Kidney (tissue), 14 donors: ENCODE data around the gene PRLR. TPM values are rescaled to one million over a fixed set of nuclear protein-coding genes. Genes with fewer than 3 reads are reported as not detected.

Experiments
- DNase-seq, 5 donors: peaks; one replicate each; pipeline ENCODE4 v3.0.0-alpha.2; 2013 to 2020
- FAIRE-seq: peaks from 2 replicates; lab custom pipeline; 2012; peaks lifted over from hg19 to GRCh38; lab: Jason Lieb, UNC
- H3K27ac ChIP-seq, 2 donors: one replicate each; pipeline ENCODE4 v1.7.0; 2013; ENCODE audit warnings: low read depth in 2 of 2, low read length in 2 of 2, inconsistent platforms in 1 of 2
- H3K27me3 ChIP-seq: one replicate; pipeline ENCODE4 v1.7.1; 2013; ENCODE audit warnings: low read length, inconsistent platforms; ENCODE audit not compliant: control insufficient read depth, insufficient read depth
- H3K36me3 ChIP-seq, 3 donors: one replicate each; pipeline versions ENCODE4 v1.7.0 to v1.7.1; 2013; ENCODE audit warnings: low read length in 3 of 3, control low read depth in 1 of 3, inconsistent platforms in 1 of 3; ENCODE audit not compliant: insufficient read depth in 3 of 3, control insufficient read depth in 2 of 3
- H3K4me1 ChIP-seq, 3 donors: one replicate each; pipeline versions ENCODE4 v1.7.0 to v1.7.1; 2013; ENCODE audit warnings: low read length in 3 of 3, inconsistent platforms in 1 of 3, low read depth in 1 of 3; ENCODE audit not compliant: control insufficient read depth in 2 of 3, insufficient read depth in 2 of 3
- H3K4me3 ChIP-seq, 3 donors: one replicate each; pipeline versions ENCODE4 v1.7.0 to v1.8.1; 2013; ENCODE audit warnings: low read length in 3 of 3, control low read depth in 1 of 3, inconsistent platforms in 1 of 3
- H3K9ac ChIP-seq, 3 donors: one replicate each; pipeline versions ENCODE4 v1.7.0 to v1.7.1; 2013; ENCODE audit warnings: low read length in 3 of 3, control low read depth in 1 of 3, inconsistent platforms in 1 of 3
- H3K9me3 ChIP-seq, 3 donors: one replicate each; pipeline versions ENCODE4 v1.7.0 to v1.7.1; 2013; ENCODE audit warnings: low read length in 3 of 3, control low read depth in 1 of 3, inconsistent platforms in 1 of 3; ENCODE audit not compliant: control insufficient read depth in 2 of 3, insufficient read depth in 1 of 3
- CTCF ChIP-seq: IDR thresholded peaks from 3 replicates; pipeline ENCODE4 v1.5.1; 2012; ENCODE audit warnings: mild to moderate bottlenecking, moderate library complexity, borderline replicate concordance; ENCODE audit not compliant: insufficient read depth; ENCODE audit errors: extremely low read depth
- intact Hi-C: fragments of 100-400 bp; cut with DNase I; formaldehyde crosslinking; loops from one replicate; pipeline ENCODE4 v1.11.1; 2022
- polyA plus RNA-seq: library from polyadenylated mRNA; stranded (reverse); fragments of 350-450 nt; fragmentation: Illumina TruSeq; extraction: RNeasy Lipid Tissue Mini Kit (QIAGEN cat#74804); gene quantifications from one replicate; pipeline ENCODE4 v1.2.3, GENCODE V29; 2014; ENCODE audit warnings: low read depth, low replicate concordance; ENCODE audit not compliant: insufficient read depth
- total RNA-seq: library from RNA; stranded (reverse); fragmentation: NEBNext Ultra II Directional; extraction: Animal tissue kit (Norgen Biotek cat#: 25700); gene quantifications from one replicate; pipeline ENCODE4 v1.2.1, GENCODE V29; 2021
- donor health status: control.
- donor health status: control.
- donor health status: control.
- donor health status: control.
- donor health status: control.
- donor health status: DM: yes; HTN: yes; CAD: no.
- donor health status: Normal renal cell carcinoma (clear cell type).

The PRLR gene
- total and polyA plus RNA-seq, 2 donors from 2014 or later = 6.3 to 9.3 TPM

DNA sequence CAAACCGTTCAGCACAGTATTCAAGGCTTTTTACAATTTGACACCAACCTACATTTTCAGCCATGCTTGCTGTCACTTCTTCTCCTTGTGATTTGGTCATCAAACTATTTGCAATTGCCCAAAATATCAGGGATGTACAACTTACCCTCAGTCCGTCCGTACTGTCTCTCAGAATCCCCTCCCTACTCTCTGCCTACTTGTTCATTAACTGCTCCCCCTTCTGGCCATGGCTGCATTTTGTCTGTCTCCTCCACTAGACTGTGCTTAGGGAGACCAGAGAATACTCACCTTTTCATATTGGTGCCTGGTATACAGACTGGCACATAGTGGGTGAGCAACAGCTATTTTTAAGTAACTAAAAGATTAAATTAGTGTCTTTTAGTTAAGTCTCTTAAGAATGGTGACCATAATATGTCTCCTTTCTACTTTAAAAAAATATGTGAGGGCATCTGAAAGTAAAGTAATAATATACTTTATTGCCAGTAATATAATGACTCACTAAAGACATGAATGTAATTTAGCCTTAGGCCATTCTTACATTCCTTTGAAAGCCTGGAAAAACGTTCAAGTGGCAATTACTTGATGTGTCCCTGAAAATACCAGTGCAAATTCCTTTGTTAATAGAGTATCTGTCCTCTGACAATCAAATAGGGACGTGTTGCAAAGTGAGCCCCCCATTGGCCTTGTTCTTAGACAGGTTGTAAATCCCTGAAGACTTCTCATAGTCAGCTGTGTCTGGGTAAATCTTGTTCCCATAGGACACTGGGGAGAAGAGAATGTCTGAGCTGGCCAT lies 27.8 kb downstream of the PRLR start:
- peak; percentile 46 for TF ChIP-seq CTCF
- DNase-seq (peak in 3 of 5 donors; percentile 29 to 65 (median 40)), FAIRE-seq (no peak)
- Histone ChIP-seq H3K27ac (no peak overlapping the region), H3K4me3 (peak overlapping the region in 1 of 3 donors; percentile 19), H3K9me3 (no peaks in the 10 kb centered on the region), H3K4me1 (peaks cover 7 to 23% (median 12%) of the 10 kb centered on the region in 3 donors), H3K27me3 (no peaks in the 10 kb centered on the region), H3K9ac (no peak overlapping the region), H3K36me3 (no peaks in the 10 kb centered on the region)
- intact Hi-C loops = no loop called here

GRCh38 chr5:35201291-35201690 lies 29.0 kb downstream of the PRLR start:
- H3K27ac ChIP-seq = no peak overlapping the region
- intact Hi-C loops = no loop called here
- TF ChIP-seq CTCF = no peak
- no peak overlapping the region for H3K9ac ChIP-seq
- no peak for FAIRE-seq
- DNase-seq = no peak
- H3K4me3 ChIP-seq = no peak overlapping the region
- no peaks in the 10 kb centered on the region for H3K9me3 ChIP-seq
- H3K4me1 ChIP-seq = peaks cover 9 to 30% (median 14%) of the 10 kb centered on the region in 3 donors
- no peaks in the 10 kb centered on the region for H3K36me3 ChIP-seq
- no peaks in the 10 kb centered on the region for H3K27me3 ChIP-seq

DNA sequence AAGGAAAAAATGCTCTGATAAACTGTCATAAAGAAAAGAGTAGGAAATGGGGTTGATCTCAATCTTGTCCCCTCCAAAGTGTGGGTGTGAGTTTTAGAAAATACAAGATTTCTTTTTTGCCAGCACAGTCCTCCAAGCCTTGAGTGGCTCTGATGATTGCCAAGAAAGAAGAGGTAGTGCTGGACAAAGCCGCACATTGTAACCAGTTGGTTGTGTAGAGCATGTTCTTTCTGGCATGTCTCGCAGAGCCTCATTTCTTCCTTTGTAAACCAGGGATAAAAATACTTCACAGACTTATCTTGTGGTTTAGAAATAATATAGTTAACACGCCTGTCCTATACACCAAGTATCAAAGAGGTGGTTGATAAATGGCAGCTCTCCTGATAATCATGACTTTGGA lies 30.4 kb downstream of the PRLR start:
- TF ChIP-seq CTCF = no peak
- H3K9me3 ChIP-seq = no peaks in the 10 kb centered on the region
- no peak overlapping the region for H3K9ac ChIP-seq
- no peak overlapping the region for H3K4me3 ChIP-seq
- FAIRE-seq = no peak
- intact Hi-C loops = no loop called here
- no peak overlapping the region for H3K27ac ChIP-seq
- H3K4me1 ChIP-seq = peaks cover 9 to 38% (median 16%) of the 10 kb centered on the region in 3 donors
- no peak for DNase-seq
- H3K27me3 ChIP-seq = no peaks in the 10 kb centered on the region
- H3K36me3 ChIP-seq = no peaks in the 10 kb centered on the region
